Measurements from ENCODE around the gene CTNNB1.

- TF ChIP-seq NFE2L2 (IDR thresholded peaks at IDR 0.05; ENCODE audit: low read length) (no peak), CREB1 (IDR thresholded peaks at IDR 0.05) (no peak), CREB1 (CRISPR knock-in tag; IDR thresholded peaks at IDR 0.05) (no peak), GZF1 (CRISPR knock-in tag; IDR thresholded peaks at IDR 0.05) (no peak), CEBPZ (IDR thresholded peaks at IDR 0.05; ENCODE audit: low read length) (no peak), DPF2 (CRISPR knock-in tag; IDR thresholded peaks at IDR 0.05; ENCODE audit: borderline replicate concordance, low read depth) (no peak), ZNF326 (CRISPR knock-in tag; IDR thresholded peaks at IDR 0.05; ENCODE audit: borderline replicate concordance) (no peak), POLR2A (IDR thresholded peaks at IDR 0.05; ENCODE audit: insufficient read depth in 1 of 2, low read depth in 2 of 2, low read length in 2 of 2) (no peak), ESRRA (CRISPR knock-in tag; IDR thresholded peaks at IDR 0.05; ENCODE audit: low read depth) (no peak), SALL1 (CRISPR knock-in tag; IDR thresholded peaks at IDR 0.05) (no peak), SMC3 (IDR thresholded peaks at IDR 0.05; ENCODE audit: low read length) (no peak), ZNF12 (CRISPR knock-in tag; IDR thresholded peaks at IDR 0.05) (no peak), ZNF713 (CRISPR knock-in tag; IDR thresholded peaks at IDR 0.05) (no peak)
- TF ChIP-seq, protein P1, sequence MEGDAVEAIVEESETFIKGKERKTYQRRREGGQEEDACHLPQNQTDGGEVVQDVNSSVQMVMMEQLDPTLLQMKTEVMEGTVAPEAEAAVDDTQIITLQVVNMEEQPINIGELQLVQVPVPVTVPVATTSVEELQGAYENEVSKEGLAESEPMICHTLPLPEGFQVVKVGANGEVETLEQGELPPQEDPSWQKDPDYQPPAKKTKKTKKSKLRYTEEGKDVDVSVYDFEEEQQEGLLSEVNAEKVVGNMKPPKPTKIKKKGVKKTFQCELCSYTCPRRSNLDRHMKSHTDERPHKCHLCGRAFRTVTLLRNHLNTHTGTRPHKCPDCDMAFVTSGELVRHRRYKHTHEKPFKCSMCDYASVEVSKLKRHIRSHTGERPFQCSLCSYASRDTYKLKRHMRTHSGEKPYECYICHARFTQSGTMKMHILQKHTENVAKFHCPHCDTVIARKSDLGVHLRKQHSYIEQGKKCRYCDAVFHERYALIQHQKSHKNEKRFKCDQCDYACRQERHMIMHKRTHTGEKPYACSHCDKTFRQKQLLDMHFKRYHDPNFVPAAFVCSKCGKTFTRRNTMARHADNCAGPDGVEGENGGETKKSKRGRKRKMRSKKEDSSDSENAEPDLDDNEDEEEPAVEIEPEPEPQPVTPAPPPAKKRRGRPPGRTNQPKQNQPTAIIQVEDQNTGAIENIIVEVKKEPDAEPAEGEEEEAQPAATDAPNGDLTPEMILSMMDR (CRISPR knock-in tag; IDR thresholded peaks at IDR 0.05): no peak
These were observed 50.0 kb downstream of the CTNNB1 start for GRCh38 chr3:41249318-41249717.

All from HepG2 (cell line).